NCI-H1417 treated with DMSO at 0.1 percent for 48 hours (cell line): Measurements from ENCODE around the gene DDOST.

Experiments
- DNase-seq: peaks from one replicate; lab custom pipeline; 2025; lab: John Stamatoyannopoulos, UW

DDOST gene

DNA sequence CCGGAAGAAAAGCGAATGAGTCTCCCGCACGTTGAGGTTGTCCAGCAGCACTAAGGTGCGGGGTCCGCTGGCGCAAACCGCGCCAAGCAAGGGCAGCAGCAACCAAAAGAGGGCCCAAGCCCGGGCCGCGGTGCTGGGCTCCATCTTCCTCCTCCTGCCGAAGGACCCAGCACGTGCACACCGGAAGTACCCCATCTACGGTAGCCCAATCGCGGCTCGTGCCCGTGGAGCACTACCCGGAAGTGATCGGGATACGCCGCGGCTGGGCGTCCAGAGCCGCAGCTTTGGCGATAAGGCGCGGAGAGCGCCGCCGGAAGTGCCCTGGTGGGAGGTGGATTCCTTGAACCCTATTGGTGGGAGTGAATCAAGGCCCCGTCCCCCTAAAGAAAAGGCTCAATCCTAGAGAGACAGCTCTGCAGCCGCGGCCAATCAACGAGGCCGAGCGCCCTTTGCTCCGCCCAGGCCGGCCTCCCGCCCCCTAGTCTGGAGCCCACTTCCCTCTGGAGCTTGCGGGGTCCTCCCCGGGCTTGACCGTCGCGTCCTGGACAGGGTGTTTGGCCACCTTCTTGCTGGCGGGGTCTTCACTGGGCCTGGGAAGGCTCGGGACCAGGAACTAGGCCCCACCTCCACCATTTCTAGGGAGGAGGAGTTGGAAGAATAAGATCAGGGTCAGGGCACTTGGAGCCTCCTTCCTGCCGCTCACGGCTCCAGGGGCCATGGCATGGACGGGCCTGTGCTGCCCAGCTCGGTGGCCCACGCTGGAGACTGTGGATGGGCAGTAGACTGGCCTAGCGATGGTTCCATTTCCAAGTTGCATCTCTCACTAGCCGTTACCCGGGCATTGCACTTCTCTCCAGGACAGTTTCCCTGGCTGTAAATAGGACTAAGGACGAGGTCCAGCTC is at the start of gene DDOST:
Gene DDOST (minus strand): TSS at position 163 of the 903 bp plus-strand sequence. CDS start 19 bp downstream, at position 144.
- DNase-seq, result peak; percentile 92

- no peak for DNase-seq
These were observed 49.5 kb upstream of the DDOST start for GRCh38 chr1:20710469-20711284.

DNA sequence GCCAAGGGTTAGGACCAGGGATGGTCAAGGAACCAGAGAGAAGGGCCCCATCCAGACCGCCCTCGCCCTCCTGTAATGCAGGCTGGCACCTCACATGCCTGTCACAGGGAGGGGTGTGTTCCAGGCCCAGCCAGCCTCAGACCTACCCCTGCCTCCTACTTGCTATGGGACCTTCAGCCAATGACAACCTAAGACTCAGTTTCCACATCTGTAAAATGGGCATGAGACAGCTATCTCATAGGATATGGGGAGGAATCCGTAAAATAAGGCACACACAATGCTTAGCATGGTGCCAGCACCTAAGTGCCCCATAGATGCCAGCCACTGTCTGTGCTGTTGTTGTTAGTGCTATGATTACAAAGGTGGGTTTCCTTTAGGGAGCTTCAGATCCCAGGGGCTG is 48.7 kb upstream of the DDOST start:
- no peak for DNase-seq

DNA sequence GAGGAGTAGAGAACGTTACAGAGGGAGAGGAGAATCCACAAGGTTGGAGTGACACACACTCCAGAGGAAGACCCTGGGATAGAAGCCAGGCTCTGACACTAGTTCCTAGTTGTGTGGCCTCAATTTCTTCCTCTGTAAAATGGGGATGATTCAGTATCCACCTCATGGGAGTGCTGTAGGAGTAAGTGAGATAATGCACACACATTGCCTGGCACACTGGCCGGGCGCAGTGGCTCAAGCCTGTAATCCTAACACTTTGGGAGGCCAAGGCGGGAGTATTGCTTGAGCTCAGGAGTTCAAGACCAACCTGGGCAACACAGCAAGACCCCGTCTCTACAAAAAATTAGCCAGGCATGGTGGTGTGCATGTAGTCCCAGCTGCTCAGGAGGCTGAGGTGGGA is 47.7 kb upstream of the DDOST start:
- no peak for DNase-seq

GRCh38 chr1:20708057-20708456 is 46.9 kb upstream of the DDOST start:
- no peak for DNase-seq

GRCh38 chr1:20706841-20707240 is 45.7 kb upstream of the DDOST start:
- DNase-seq, result no peak

DNA sequence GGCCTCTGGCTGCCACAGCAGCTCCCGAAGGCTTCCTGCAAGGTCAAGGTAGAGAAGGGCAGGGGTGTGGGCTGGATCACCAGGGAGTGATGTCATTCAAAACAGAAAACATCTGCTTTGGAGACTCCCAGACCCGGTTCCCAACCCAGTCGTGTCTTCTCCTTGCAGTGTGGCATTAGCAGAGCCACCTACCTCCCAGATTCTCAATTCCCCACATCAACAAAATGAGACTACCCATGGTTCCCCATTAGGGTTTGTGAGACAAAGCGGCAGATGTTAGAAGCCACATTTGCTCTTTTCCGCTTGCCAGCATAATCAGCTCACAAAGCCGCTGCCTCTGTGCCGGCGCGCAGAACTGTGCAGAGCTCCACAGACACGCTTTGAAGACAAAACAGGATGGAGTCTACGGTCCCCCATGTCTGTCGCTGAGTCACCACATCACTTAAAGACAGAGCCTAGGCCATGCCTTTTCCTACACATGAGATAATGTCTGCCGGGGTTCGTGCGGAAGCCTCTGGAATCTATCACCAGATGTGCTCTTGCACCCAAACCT is 44.1 kb upstream of the DDOST start:
- DNase-seq, result no peak

GRCh38 chr1:20704390-20705202 is 43.4 kb upstream of the DDOST start:
- no peak for DNase-seq

- no peak for DNase-seq
These were observed 42.1 kb upstream of the DDOST start for GRCh38 chr1:20703124-20703756.

GRCh38 chr1:20702416-20702815 is 41.2 kb upstream of the DDOST start:
- no peak for DNase-seq

GRCh38 chr1:20701847-20702246 is 40.7 kb upstream of the DDOST start:
- no peak for DNase-seq

DNA sequence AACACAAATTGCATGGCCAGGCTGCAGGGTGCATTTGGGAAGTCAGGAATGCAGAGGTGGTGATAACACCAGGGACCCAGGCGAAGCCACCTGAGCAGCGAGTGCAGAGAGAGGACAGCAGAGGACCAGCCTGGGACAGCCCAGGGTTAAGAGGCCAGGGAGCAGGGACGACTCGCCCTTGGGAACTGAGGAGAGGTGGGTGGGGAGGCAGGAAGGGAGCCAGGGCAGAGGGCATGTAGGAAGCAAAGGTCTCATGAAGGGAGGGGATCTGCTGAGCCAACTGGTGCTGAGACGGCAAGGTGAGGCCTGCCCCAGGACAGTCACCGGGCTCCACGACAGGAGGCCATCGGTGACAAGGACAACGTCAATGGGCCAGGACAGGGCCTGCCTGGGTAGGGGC is 40.3 kb upstream of the DDOST start:
- no peak for DNase-seq

GRCh38 chr1:20700636-20701215 is 39.6 kb upstream of the DDOST start:
- no peak for DNase-seq

- DNase-seq, result no peak
These were observed 38.4 kb upstream of the DDOST start for GRCh38 chr1:20699558-20699957.

- no peak for DNase-seq
These were observed 37.2 kb upstream of the DDOST start for GRCh38 chr1:20698195-20698910.

GRCh38 chr1:20697563-20697962 is 36.4 kb upstream of the DDOST start:
- DNase-seq, result no peak

- DNase-seq, result peak; percentile 38
These were observed 35.5 kb upstream of the DDOST start for GRCh38 chr1:20696397-20697333.

- DNase-seq, result no peak
These were observed 34.3 kb upstream of the DDOST start for GRCh38 chr1:20695515-20695914.

- no peak for DNase-seq
These were observed 32.5 kb upstream of the DDOST start for GRCh38 chr1:20693623-20694022.
